Myocyte (in vitro differentiated cells): ENCODE measurements around the gene ST6GALNAC3. TPM values are rescaled to one million over a fixed set of nuclear protein-coding genes. Genes with fewer than 3 reads are reported as not detected.
"Not testable (repeated sequence)": the region's sequence is repeated elsewhere in the genome, so short reads cannot be mapped to it uniquely, and the experiment has no call there.

Source experiments
- DNase-seq: peaks from one replicate; pipeline ENCODE4 v3.0.0-alpha.2; 2012; ENCODE audit warnings: low read depth
- polyA plus RNA-seq: library from polyadenylated mRNA; unstranded; fragments of >200 nt; gene quantifications from one replicate; pipeline ENCODE4 v1.2.1, GENCODE V29; 2012; ENCODE audit warnings: missing spikeins
- total RNA-seq: library from RNA; depleted of rRNA; stranded (reverse); fragments of >200 nt; gene quantifications from 2 replicates; pipeline ENCODE4 v1.2.3, GENCODE V29; 2014

Gene ST6GALNAC3
- not detected in 2 replicates for total RNA-seq
- not detected for polyA plus RNA-seq

DNA sequence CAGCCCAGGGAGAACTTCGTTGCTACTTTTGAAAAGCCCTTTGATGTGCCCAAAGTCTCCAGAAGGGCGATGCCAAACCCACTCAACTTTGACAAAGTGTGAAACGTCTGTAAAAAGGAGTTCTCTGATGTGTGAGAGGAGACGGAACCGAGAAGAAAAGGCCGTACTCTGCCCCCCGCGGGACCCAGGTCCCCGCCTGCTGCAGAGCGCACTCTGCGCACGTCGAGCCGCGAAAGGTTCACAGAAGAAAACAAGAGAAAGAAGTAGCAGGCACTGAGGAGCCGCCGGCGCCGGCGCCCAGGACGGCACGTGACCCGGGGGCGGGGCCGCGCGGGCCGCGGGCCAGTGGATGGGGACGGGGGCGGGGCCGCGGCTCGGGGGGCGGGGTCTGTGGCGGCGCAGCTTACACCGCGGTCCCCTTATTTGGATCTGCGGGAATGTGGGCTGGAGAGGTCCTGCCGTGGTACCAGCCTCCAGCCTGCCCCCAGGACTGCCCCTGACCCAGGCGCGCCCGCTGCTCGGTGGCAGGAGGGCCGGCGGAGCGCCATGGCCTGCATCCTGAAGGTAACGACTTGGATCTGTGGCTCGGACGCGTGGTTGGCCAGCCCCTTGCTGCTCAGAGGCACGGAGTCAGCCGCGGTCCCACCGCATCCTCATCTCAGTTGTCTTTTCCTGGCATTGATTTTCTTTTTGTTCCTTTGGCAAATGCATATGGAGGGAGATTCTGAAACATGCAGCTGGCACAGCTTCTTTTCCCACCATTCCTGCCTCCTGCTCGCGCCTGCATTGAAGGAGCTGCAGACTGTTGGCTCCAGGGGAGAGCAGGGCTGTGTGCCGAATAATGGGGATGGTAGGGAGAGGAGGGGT is at the start of gene ST6GALNAC3:
Gene ST6GALNAC3, plus strand, starts transcription at position 426 of the 867 bp plus-strand sequence.
- no peak for DNase-seq

DNA sequence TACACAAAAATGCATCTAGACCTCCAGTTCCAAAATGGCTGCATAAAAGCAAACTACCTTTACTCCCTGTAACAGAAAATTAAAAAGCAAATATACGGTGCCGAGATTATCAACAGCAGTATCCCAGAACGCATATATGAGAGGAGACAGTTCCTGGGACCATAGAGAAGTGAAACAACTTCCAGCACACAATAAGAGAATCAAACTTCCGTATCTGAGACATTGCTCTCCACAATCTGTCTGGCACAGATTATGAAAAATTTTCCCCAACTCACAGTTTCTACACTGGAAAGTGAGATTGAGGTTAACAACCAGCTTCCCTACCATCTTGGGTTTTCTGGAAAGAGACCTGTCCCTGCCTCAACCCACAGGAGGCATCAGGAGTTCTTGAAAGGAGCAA is 47.2 kb upstream of the ST6GALNAC3 start:
- no peak for DNase-seq

DNA sequence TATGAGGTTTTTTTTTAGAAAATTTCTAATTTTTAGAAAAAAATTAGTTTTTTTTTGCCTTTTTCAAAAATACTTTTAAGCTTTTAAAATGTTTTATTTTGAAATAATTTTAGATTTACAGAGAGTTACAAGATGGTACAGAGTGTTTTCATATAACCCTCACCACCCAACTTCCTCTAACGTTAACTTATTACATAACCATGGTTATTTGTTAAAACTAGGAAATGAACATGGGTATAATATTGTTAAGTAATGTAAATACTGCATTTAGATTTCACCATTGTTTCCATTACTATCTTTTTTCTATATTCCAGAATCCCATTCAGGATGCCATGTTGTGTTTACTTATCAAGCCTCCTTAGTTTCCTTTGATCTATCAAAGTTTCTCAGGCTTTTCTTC is 45.2 kb upstream of the ST6GALNAC3 start:
- DNase-seq, result no peak

DNA sequence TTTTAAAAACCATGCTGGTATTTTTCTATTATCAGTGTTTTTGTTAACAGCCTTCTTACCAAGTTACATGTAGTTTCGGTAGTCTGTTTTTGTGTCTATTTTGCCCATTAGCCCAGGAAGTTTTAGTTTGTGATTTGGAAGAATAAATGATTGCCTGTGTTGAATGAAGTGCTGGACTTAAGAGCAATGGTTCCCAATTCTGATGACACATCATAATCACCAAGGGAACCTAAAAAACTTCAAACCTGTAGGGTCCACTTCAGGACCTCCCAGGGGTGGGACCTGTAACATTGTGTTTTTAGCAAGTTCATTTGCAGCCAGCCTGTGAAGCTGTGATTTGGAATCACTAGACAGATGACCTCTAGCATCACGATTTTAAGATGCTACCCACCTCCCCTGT is 43.0 kb upstream of the ST6GALNAC3 start:
- DNase-seq, result no peak

DNA sequence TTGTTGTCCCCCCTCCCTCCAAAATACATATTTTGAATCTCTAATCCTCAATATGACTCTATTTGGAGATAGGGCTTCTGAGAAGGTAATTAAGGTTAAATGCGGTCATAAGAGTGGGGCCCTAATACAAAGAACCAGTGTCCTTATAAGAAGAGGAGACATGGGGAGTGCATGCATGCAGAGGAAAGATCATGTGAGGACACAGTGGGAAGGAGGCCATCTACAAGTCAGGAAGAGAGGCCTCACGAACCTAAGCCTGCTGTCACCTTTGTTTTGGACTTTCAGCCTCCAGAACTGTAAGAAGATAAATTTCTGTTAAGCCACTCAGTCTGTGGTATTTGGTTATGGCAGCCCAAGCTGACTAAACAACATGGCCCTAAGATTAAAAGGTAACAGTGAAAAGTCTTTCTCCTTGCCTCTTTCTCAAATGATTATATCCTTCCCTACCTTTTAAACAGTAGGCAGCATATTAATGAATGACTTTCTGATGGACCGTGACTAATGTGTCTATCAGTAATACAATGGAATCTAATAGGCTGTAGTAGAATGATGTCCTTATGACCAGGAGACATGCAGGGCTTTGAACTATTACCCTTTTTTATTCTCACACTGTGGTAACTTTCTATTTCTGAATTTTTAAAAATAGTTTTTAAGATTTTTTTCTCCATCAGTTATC is 40.6 kb upstream of the ST6GALNAC3 start:
- DNase-seq, result no peak

DNA sequence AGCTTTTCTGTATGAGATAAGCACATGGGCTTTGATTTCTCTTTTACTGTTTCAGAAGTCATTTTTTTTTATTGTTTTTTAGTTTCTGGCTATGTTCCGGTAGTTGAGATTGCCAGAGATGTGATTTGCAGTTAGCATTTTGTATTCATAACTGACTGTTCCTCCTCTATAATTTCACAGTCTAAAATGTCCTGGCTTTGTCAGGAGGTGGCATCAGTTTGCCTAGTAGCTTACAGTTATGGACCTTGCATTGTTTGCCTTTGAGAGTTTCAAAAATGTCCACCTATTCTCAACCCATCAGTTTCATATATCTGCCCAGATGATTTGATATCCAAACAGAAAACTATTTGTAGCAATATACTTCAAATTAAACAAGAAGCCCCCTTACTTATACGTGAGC is 39.5 kb upstream of the ST6GALNAC3 start:
- DNase-seq, result peak; percentile 3

DNA sequence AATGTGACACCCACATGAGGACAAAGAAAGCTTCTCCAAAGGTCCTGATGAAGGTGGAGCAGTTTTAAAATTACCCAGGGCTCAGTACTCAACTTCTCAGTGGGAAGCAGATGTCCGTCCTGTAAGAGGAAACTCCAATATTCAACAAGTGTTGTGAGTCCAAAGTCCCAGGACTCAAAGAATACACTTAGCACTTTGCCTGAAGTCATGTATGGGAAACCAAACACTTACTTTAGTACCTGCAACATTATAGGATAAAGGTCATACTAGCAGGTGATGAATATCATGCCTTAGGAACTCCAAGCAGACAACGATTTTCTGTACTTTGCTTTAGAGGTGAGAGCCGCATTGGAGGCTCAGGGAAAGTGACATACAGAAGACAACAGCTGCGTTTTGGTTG is 37.2 kb upstream of the ST6GALNAC3 start:
- DNase-seq, result no peak

DNA sequence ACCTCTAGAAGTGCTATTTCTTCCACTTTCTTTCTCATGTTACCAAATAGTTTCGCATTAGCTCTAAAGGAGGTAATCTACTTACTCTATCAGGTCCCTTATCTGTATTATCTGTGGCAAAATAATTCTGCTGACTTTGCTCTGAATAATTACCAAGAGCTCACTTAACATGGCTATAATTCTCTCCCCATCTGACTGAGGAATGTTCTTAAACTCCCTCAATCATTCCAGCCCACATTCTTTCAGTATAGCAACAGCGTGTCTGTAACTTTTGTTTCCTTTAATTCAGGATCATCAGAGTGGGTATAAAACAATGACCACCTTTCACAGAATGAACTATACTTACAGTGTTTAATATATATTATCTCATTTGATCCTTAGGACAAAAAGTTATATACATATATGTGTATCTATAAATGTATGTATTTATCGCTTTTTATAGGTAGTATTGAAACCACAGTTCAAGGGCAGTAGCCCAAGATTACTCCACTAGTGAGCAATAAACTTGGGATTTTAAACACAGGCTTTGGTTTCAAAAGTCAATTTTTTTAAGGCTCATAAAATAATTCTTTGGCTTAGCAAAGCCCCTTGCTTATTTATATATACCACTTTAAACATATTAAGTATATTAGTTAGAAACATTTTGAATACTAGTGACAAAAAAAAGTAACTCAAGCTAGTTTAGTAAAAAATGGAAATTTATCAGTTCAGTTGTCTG is 36.1 kb upstream of the ST6GALNAC3 start:
- DNase-seq, result no peak

DNA sequence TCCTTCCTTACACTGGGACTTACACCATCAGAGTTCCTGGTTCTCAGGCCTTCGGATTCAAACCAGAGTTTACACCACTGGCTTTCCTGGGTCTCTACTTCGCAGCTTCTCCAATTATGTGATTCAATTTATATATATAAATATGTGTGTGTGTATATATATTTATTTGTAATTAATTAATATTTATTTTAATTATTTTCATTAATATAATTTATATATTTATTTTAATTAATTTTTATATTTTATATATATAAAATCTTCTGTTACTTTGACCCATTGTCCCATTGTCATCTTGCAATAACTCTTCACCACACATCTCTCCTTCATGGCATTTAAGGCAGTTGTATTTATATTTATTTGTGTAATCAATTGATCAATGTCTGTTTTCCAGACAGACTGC is 28.4 kb upstream of the ST6GALNAC3 start:
- DNase-seq, result no peak

DNA sequence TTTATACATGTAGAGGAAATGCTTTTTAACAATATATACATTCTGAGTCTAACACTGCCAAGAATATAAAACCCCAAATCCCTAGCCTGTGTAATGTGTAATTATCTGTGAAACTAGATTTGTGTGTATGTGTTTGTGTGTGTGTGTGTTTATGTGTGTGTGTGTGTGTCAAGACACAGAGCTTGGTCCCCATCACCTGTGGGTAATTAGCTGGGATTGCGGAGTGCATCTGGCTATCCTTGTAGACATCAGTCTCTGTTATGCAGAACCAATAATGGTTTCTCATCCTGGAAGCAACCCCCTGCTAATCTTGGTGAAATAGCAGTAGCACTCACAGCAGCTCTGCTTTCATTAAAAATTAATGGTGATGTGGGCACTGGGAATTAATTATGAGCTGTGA is 26.3 kb upstream of the ST6GALNAC3 start:
- no peak for DNase-seq

DNA sequence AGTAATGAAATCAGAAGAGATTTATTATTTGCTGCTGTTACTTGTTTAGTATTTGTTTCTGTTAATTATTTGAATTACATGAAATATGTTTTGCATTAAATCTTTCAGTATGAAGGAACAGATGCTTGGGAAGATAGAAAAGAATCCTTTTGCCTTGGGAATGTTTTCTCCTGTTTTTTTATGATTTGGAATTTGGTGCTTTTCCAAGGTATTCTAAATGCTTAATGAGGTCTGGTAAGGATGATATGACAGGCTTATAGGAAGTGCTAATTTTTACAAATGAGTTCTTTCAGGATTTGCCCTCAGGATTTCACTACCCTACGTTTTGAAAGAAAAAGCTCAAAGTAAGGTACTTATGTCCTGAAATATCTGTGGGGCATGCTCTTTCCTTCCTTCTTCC is 25.6 kb upstream of the ST6GALNAC3 start:
- DNase-seq, result no peak

DNA sequence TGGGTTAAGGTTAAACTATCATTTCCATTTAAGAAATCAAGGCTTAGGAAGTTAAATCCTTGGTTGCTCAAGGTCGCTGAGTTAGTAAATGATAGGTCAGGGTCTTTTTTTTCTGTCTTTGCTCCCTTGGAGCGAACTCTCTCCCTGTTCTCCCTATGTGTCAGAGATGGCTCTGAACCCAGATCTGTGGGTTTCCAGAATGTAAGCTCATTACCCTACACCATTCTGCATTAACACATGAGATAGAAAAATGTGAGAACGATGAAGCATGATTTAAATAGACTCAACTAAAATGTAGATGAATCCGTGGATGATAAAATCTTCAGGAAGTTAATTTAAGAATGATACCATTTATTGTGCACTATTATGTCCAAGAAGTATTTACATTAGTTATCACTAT is 25.0 kb upstream of the ST6GALNAC3 start:
- no peak for DNase-seq

DNA sequence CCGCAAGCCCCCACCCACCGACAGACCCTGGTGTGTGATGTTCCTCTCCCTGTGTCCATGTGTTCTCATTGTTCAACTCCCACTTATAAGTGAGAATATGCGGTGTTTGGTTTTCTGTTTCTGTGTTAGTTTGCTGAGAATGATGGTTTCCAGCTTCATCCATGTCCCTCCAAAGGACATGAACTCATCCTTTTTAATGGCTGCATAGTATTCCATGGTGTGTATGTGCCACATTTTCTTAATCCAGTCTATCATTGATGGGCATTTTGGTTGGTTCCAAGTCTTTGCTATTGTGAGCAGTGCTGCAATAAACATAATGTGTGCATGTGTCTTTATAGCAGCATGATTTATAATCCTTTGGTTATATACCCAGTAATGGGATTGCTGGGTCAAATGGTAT is 24.5 kb upstream of the ST6GALNAC3 start:
- not testable (repeated sequence) for DNase-seq

DNA sequence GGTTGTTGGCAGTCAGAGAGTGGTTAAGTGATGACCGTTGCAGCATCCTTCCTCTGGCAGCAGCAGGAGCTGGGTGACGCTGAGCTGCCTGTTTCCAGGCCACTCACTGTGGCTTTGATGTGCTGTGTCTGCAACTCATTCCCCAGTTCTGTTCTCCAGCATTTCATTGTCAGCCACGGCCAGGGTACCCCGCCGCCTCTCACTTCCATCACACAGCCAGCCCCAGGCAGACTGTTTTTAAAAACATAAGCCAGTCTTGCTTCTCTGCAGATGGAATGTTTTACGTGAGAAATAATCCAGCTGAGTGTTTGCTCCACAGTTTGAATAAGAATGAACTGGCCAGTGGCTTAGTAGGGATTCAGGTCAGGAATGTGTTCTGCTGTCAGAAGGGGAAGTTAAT is 21.5 kb upstream of the ST6GALNAC3 start:
- no peak for DNase-seq

DNA sequence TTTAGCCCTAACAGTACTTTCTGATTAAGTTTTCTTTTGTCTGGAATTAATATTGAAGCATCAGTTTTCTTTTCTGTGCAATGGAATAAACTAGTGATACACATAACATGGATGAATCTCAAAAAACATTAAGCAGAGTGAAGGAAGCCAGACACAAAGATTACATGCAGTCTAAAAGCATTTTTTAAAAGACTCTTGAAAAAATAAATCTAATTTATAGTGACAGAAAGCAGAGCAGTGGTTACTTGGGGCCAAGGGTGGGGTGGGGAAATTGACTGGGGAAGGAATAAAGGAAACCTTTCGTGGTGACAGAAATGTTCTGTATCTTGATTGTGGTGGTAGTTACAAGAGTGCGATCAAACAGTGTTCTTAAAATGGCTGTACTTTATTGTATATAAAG is 20.2 kb upstream of the ST6GALNAC3 start:
- no peak for DNase-seq

DNA sequence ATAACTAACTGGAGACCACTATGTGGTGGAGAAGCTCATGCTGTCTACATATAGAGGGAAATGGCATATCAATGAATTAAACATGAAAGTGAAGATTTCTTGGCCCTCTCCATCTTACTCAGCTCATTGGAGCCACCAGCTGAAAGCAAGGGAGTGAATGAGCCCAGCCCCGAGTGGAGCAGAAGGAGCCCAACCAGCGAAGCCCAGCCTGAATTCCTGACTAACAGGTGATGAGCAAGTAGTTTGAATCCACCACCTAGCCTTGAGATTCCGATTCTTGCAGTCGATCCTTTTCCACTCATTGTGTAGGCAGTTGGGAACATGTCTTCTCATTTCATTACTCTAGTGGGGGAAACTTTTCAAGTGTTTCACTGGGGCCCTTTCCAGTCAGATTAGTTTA is 18.6 kb upstream of the ST6GALNAC3 start:
- no peak for DNase-seq

DNA sequence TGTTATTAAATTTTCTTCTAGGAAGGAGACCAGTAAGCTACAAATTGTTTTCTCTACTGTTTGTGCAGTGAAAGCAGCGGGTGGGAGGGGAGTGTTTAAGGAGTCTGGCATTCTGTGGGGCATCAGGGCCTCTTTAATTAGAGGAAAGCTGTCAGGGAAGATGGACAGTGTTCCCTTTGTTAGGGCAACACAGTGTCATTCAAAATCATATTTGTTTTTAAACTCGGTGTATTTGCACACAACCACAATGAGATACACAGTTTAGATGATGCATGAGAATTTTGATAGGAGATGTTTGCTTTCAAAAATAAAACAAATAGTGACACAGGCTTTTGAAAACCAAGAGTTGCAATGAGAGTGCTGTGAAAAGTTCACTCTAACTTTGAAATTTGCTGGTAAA is 15.1 kb upstream of the ST6GALNAC3 start:
- no peak for DNase-seq

DNA sequence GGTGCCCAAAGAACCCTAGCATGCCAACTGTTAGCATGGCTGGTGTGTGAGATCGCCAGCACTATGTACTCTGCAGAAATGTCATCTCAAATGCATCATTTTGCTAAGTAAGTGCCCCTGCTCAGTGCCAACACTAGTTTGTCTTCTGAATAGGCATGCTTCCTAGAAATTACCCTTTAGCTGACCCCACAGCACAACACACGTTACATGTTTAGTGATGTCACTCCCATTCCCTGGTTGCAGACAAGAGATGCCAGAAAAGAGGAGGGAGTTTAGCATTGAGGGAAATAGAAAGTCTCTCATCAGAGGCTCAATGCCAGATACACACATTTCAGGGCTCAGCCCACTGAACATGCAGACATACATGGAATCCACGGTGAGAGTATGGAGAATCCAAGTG is 9.3 kb upstream of the ST6GALNAC3 start:
- no peak for DNase-seq

DNA sequence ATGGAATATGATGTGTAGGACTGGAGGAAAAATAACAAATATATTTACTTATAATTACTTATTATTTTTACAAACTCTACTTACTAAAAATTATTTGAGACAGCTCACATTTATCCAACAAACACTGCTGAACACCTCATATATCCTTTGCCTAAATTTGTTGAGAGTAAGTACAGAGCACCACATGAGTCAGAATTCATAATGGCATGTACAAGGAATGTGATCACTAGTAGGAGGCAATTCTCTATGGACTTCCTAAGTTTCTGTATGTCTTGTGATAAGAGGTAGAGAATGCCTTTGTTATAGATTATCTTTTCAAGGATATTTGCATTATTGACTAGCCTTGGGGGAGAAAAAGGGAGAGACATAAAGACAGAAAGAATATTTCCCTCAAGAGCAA is 8.2 kb upstream of the ST6GALNAC3 start:
- no peak for DNase-seq

DNA sequence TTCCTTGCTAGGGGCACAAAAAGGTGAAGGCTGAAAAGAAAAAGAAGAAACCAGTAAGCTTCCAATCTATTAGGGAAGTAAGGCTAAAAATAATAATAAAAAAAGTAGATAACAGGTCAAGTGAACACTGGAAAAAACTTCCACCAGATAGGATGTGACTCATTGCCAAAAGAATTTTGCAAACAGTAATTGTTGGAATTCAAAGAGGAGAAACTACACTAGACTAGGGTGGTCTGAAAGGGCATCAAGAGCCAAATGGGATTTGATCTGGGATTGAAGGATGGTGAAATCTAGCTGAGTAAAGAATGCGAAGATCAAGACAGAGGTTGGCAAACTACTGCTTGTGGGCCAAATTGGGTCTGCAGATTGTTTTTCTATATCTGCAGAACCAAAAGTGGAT is 6.0 kb upstream of the ST6GALNAC3 start:
- DNase-seq, result no peak

DNA sequence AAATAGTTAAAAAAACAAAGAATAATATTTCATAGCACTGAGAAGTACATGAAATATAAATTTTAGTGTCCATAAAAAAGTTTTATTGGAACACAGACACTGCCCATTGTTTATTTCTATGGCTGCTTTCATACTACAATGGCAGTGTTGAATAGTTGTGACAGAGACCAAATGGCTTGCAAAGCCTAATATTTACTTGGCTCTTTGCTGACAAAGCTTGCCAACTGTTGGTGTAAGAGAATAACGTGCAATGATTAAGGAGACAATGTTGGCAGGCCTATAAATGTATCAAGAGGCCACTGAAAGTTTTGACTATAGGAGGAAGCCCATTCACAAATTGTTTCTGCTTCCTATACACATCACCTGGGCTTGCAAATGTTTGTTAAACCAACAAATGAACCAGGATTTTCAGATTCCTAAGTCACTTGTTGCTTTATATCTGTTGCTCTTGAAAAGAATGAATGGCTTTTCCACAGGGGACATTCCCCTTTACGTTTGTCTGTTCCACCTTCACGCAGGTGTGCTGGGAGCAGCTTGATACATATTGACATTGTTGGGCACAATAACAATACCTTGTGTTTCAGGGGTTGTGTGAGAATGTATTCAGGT is 5.5 kb upstream of the ST6GALNAC3 start:
- no peak for DNase-seq

DNA sequence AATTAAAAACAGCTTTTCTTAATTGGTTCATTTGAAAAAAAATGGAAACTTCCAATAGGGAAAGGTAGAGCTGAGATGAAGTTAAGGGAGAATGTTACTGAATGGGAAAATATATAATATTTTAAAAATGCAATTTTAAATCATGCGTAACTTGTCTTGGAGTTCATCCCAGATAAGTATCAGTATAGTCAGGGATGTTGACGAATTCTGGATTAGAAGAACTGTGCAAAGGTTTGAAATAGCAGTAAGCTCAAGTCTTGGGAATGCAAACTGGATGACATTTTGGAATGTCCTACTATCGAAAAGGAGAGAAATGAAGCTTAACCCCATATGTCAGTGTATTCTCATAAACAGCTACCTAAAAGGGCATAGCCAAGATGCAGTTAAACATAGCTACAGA is 4.0 kb upstream of the ST6GALNAC3 start:
- no peak for DNase-seq
